H1 (cell line): ENCODE results near the gene IL17D. TPM values are rescaled to one million over a fixed set of nuclear protein-coding genes. Genes with fewer than 3 reads are reported as not detected.

Experiments used
- CTCF ChIA-PET: fragments of 300-600 bp; sonication (Branson Sonifier 250); formaldehyde crosslinking; loops from one replicate; lab custom pipeline; 2021; ENCODE audit not compliant: partially characterized antibody; lab: Charles Lee
- POLR2A ChIA-PET: fragments of 300-600 bp; sonication (Branson Sonifier 250); formaldehyde crosslinking; loops from one replicate; lab custom pipeline; 2021; ENCODE audit warnings: inconsistent platforms; ENCODE audit not compliant: partially characterized antibody; lab: Charles Lee
- DNase-seq, 2 experiments: peaks; one replicate each; pipeline versions ENCODE4 v3.0.0 to v3.0.0-alpha.2; 2010 to 2022; ENCODE audit warnings: low spot score in 2 of 2, low read depth in 1 of 2, mixed read lengths in 1 of 2
- FAIRE-seq: peaks from 2 replicates; lab custom pipeline; 2011; peaks lifted over from hg19 to GRCh38; lab: Jason Lieb, UNC
- H2AFZ ChIP-seq: 2 replicates; pipeline ENCODE4 v1.8.1; 2012; ENCODE audit warnings: low read length, inconsistent platforms
- H2AK5ac ChIP-seq: 2 replicates; pipeline ENCODE4 v1.6.1; 2013; ENCODE audit warnings: low read depth, low read length
- H2BK120ac ChIP-seq: replicated peaks from 2 replicates; pipeline ENCODE3; 2013; ENCODE audit warnings: low read depth, low read length, inconsistent platforms
- H2BK12ac ChIP-seq: 2 replicates; pipeline ENCODE4 v1.6.1; 2013; ENCODE audit warnings: low read depth, low read length
- H2BK15ac ChIP-seq: 2 replicates; pipeline ENCODE4 v1.6.1; 2013; ENCODE audit warnings: low read length
- H2BK20ac ChIP-seq: 2 replicates; pipeline ENCODE4 v1.6.1; 2013; ENCODE audit warnings: low read length
- H2BK5ac ChIP-seq: 2 replicates; pipeline ENCODE4 v1.6.1; 2013; ENCODE audit warnings: low read depth, low read length
- H3K14ac ChIP-seq: 2 replicates; pipeline ENCODE4 v1.6.1; 2013; ENCODE audit warnings: inconsistent platforms; ENCODE audit not compliant: insufficient read length
- H3K18ac ChIP-seq: 2 replicates; pipeline ENCODE4 v1.6.1; 2013; ENCODE audit warnings: low read length; ENCODE audit errors: extremely low read depth
- H3K23ac ChIP-seq: 2 replicates; pipeline ENCODE4 v1.6.1; 2013; ENCODE audit warnings: inconsistent platforms; ENCODE audit not compliant: insufficient read length
- H3K23me2 ChIP-seq: 2 replicates; pipeline ENCODE4 v1.6.1; 2013; ENCODE audit warnings: low read depth, low read length
- H3K27ac ChIP-seq: 2 replicates; pipeline ENCODE4 v1.6.1; 2011; ENCODE audit warnings: low read depth, low read length, inconsistent platforms
- H3K27me3 ChIP-seq, 4 experiments: replicated peaks in 1 of 4; 1 replicate in 1 of 4; 2 replicates in 3 of 4; pipeline versions ENCODE4 v1.6.1 to v1.8.1; 2011 to 2013; ENCODE audit warnings: low read length in 3 of 4, mild to moderate bottlenecking in 3 of 4, inconsistent platforms in 2 of 4, mixed read lengths in 2 of 4, moderate library complexity in 1 of 4; ENCODE audit not compliant: control insufficient read depth in 3 of 4, insufficient read depth in 3 of 4; ENCODE audit errors: extremely low read depth in 1 of 4
- H3K36me3 ChIP-seq, 4 experiments: 2 replicates each; pipeline versions ENCODE4 v1.6.1 to v1.8.1; 2011 to 2013; ENCODE audit warnings: mild to moderate bottlenecking in 4 of 4, low read length in 3 of 4, moderate library complexity in 2 of 4, control low read depth in 1 of 4, inconsistent platforms in 1 of 4; ENCODE audit not compliant: insufficient read depth in 4 of 4, control insufficient read depth in 2 of 4
- H3K4ac ChIP-seq: replicated peaks from 2 replicates; pipeline ENCODE3; 2013; ENCODE audit warnings: low read length, low read depth, mixed read lengths, inconsistent platforms; ENCODE audit not compliant: insufficient read length
- H3K4me1 ChIP-seq, 4 experiments: replicated peaks in 1 of 4; 1 replicate in 1 of 4; 2 replicates in 3 of 4; pipeline versions ENCODE4 v1.6.1 to v1.8.1; 2011 to 2013; ENCODE audit warnings: low read length in 3 of 4, inconsistent platforms in 2 of 4, mixed read lengths in 1 of 4; ENCODE audit not compliant: insufficient read depth in 4 of 4, control insufficient read depth in 3 of 4
- H3K4me2 ChIP-seq, 2 experiments: 2 replicates each; pipeline versions ENCODE4 v1.6.1 to v1.8.1; 2011 to 2013; ENCODE audit warnings: low read depth in 2 of 2, low read length in 2 of 2, control low read depth in 1 of 2, inconsistent platforms in 1 of 2, mild to moderate bottlenecking in 1 of 2; ENCODE audit not compliant: insufficient read depth in 1 of 2
- H3K4me3 ChIP-seq, 4 experiments: fragments of 200-600, 300-600 bp in 1 of 4; sonication (generic), shearing (Covaris generic), sonication (Bioruptor Twin) in 1 of 4; 2 replicates each; pipeline versions ENCODE4 v1.5.1 to v1.8.1; 2011 to 2016; ENCODE audit warnings: low read length in 4 of 4, low read depth in 3 of 4, control low read depth in 2 of 4, inconsistent platforms in 2 of 4, mild to moderate bottlenecking in 2 of 4, mixed read lengths in 1 of 4, moderate library complexity in 1 of 4; ENCODE audit not compliant: insufficient read depth in 2 of 4; ENCODE audit errors: extremely low read depth in 1 of 4
- H3K56ac ChIP-seq: replicated peaks from 2 replicates; pipeline ENCODE3; 2013; ENCODE audit warnings: low read depth, mild to moderate bottlenecking, mixed read lengths, low read length, inconsistent platforms; ENCODE audit not compliant: insufficient read length
- H3K79me1 ChIP-seq: 2 replicates; pipeline ENCODE4 v1.6.1; 2013; ENCODE audit warnings: low read depth, low read length, control low read depth
- H3K79me2 ChIP-seq, 2 experiments: 2 replicates each; pipeline versions ENCODE4 v1.6.1 to v1.8.1; 2012 to 2013; ENCODE audit warnings: low read length in 2 of 2, mild to moderate bottlenecking in 2 of 2, inconsistent platforms in 1 of 2; ENCODE audit not compliant: insufficient read depth in 2 of 2, control insufficient read depth in 1 of 2
- H3K9ac ChIP-seq, 4 experiments: replicated peaks in 1 of 4; 1 replicate in 1 of 4; 2 replicates in 3 of 4; pipeline versions ENCODE4 v1.6.1 to v1.8.1; 2011 to 2013; ENCODE audit warnings: low read depth in 3 of 4, low read length in 3 of 4, control low read depth in 2 of 4, mild to moderate bottlenecking in 2 of 4, moderate library complexity in 2 of 4, inconsistent platforms in 1 of 4; ENCODE audit errors: extremely low read depth in 1 of 4
- H3K9me3 ChIP-seq, 2 experiments: 2 replicates each; pipeline versions ENCODE4 v1.6.1 to v1.8.1; 2012 to 2013; ENCODE audit warnings: mild to moderate bottlenecking in 2 of 2, moderate library complexity in 2 of 2, control low read depth in 1 of 2, inconsistent platforms in 1 of 2, low read depth in 1 of 2, low read length in 1 of 2, mixed read lengths in 1 of 2; ENCODE audit not compliant: insufficient read depth in 2 of 2
- H4K20me1 ChIP-seq, 2 experiments: replicated peaks in 1 of 2; 2 replicates each; pipeline versions ENCODE3 to v1.8.1; 2011 to 2013; ENCODE audit warnings: inconsistent platforms in 2 of 2, low read length in 2 of 2, mild to moderate bottlenecking in 1 of 2; ENCODE audit not compliant: insufficient read depth in 2 of 2, control insufficient read depth in 1 of 2
- H4K5ac ChIP-seq: 2 replicates; pipeline ENCODE4 v1.6.1; 2013; ENCODE audit warnings: low read length, low read depth, mixed read lengths, inconsistent platforms; ENCODE audit not compliant: insufficient read length
- H4K8ac ChIP-seq: 2 replicates; pipeline ENCODE4 v1.8.0; 2013; ENCODE audit warnings: mild to moderate bottlenecking, moderate library complexity, low read length, inconsistent platforms; ENCODE audit not compliant: insufficient read depth; ENCODE audit errors: extremely low read depth
- H4K91ac ChIP-seq: replicated peaks from 2 replicates; pipeline ENCODE3; 2013; ENCODE audit warnings: low read length, mixed read lengths, inconsistent platforms; ENCODE audit not compliant: insufficient read length
- CBX5 ChIP-seq: fragments of 300-800, 300-1000 bp; sonication (generic); IDR thresholded peaks from 2 replicates; pipeline ENCODE4 v1.7.1; 2016; ENCODE audit warnings: antibody characterized with exemption, low read length, low read depth
- HDAC2 ChIP-seq, 2 experiments: fragments of 300-600 bp in 1 of 2; sonication (generic) in 1 of 2; IDR thresholded peaks; 2 replicates each; pipeline ENCODE4 v1.6.1; 2011 to 2012; ENCODE audit warnings: low read depth in 2 of 2, low read length in 2 of 2, mild to moderate bottlenecking in 2 of 2, moderate library complexity in 2 of 2, borderline replicate concordance in 1 of 2, inconsistent platforms in 1 of 2
- KDM4A ChIP-seq: IDR thresholded peaks from one replicate; pipeline ENCODE4 v1.7.1; 2012; ENCODE audit warnings: low read depth, mild to moderate bottlenecking, moderate library complexity, low read length, inconsistent platforms; ENCODE audit not compliant: severe bottlenecking
- KDM5A ChIP-seq: fragments of 200-600 bp; IDR thresholded peaks from 2 replicates; pipeline ENCODE4 v1.7.1; 2012; ENCODE audit warnings: mild to moderate bottlenecking, low read length, inconsistent platforms, mixed read lengths
- TBP ChIP-seq: IDR thresholded peaks from 2 replicates; pipeline ENCODE4 v1.6.1; 2011; ENCODE audit warnings: low read depth, low read length, improper control_type of control experiment
- WGBS, 2 experiments: shearing (Covaris generic) in 1 of 2; methylation state at CpG; one replicate each; pipeline versions ENCODE4 v1.1.6 to v1.1.7; 2013 to 2015; ENCODE audit warnings: low lambda C conversion rate in 2 of 2, mixed read lengths in 2 of 2, inconsistent platforms in 1 of 2, low coverage in 1 of 2, missing lambda C conversion rate in 1 of 2; ENCODE audit not compliant: insufficient replicate concordance in 2 of 2, insufficient coverage in 1 of 2, insufficient read length in 1 of 2; ENCODE audit errors: extremely low coverage in 1 of 2, missing lambda C conversion rate in 1 of 2; 5-methylcytosine and 5-hydroxymethylcytosine counted together
- polyA plus RNA-seq, 7 experiments: library from polyadenylated mRNA; depleted of rRNA in 3 of 7; stranded (reverse) in 5 of 7; unstranded in 2 of 7; fragments of >200 nt in 5 of 7; fragments of 200-250 nt in 2 of 7; gene quantifications; 1 replicate in 5 of 7; 2 replicates in 1 of 7; 4 replicates in 1 of 7; pipeline versions ENCODE4 v1.2.1 to v1.2.3, GENCODE V29; 2011 to 2013; ENCODE audit warnings: missing spikeins in 2 of 7, mixed read lengths in 2 of 7
- total RNA-seq: library from RNA; stranded (reverse); fragmentation: NEBNext Ultra II Directional; extraction: Animal tissue kit (Norgen Biotek cat#: 25700); gene quantifications from 2 replicates; pipeline ENCODE4 v1.2.1, GENCODE V29; 2021
- TF ChIP-seq, protein P1 (sequence below): IDR thresholded peaks from 2 replicates; pipeline ENCODE4 v1.6.1; 2012; ENCODE audit warnings: inconsistent platforms

The IL17D gene
- total and polyA plus RNA-seq, 2 of the 8 experiments (the other 6 are each of a cell fraction or from before 2014, with no cell fraction given): 0.56 to 0.59 TPM

DNA sequence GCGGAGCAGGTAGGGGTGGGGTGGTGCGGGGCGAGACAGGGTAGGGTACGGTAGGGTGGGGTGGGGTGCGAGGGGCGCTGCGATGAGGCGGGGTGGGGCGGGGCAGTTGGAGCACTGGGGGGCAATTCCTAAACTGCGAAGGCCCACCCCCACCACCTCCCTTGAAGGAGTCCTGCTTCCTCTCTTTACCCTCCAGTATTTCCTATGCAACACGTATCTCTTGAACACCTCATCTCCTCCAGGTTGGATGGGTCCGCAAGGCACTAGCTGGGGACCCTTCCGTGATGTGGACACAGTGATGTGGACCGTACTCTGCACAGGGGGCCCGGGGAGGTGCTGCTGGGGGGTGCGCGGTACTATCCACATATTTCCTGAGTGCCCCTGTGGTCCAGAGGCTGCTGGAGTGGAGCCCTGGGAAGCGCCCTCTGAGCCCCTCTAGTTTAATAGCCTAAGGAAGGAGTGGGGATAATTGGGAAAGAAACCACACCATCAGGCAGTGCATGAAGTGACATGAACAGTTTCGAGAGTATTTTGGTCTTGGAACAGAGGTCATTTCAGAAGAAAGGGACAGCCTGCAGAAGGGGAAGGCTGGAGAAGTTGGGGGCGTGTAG is 1.1 kb downstream of the IL17D start:
- H3K18ac ChIP-seq: no peak overlapping the region
- H4K20me1 ChIP-seq: no peaks in the 10 kb centered on the region
- H4K8ac ChIP-seq: no peak overlapping the region; the same call in 1 of the 2 replicates
- CTCF ChIA-PET: interaction anchor here (0.6 to 3.1 kb wide), 9 partner anchors 11 to 218 kb away, joined by 3 to 8 read pairs (median 3); no protein-coding TSS in a partner anchor
- H3K27ac ChIP-seq: no peak overlapping the region
- H2BK5ac ChIP-seq: no peak overlapping the region
- H3K23ac ChIP-seq: no peak overlapping the region
- H3K4ac ChIP-seq: no peak overlapping the region
- FAIRE-seq (no peak), DNase-seq (no peak)
- peaks cover 9% of the 10 kb centered on the region for H3K23me2 ChIP-seq
- H2BK15ac ChIP-seq: no peak overlapping the region
- H3K4me2 ChIP-seq: peak overlapping the region; percentile 32 to 67; a peak in 3 of 4 replicates
- H3K9me3 ChIP-seq: no peaks in the 10 kb centered on the region
- peaks cover 5 to 25% (median 20%) of the 10 kb centered on the region in 4 experiments for H3K27me3 ChIP-seq
- no peak overlapping the region for H2AFZ ChIP-seq
- H3K56ac ChIP-seq: no peak overlapping the region
- WGBS, 2 experiments: 58% methylated on average over 9 of the region's 20 CpGs; no CpG with 5 or more reads in 1 of the 2 experiments
- H2BK12ac ChIP-seq: no peak overlapping the region
- H2BK120ac ChIP-seq: no peak overlapping the region
- H3K36me3 ChIP-seq: no peaks in the 10 kb centered on the region
- POLR2A ChIA-PET: no interaction called here
- H3K79me1 ChIP-seq: no peaks in the 10 kb centered on the region
- peaks cover 0 to 6% (median under 1%) of the 10 kb centered on the region in 4 experiments; a peak in 5 of 7 replicates for H3K4me1 ChIP-seq
- no peak overlapping the region for H4K91ac ChIP-seq
- H3K14ac ChIP-seq: no peak overlapping the region
- TF ChIP-seq KDM5A (no peak), CBX5 (no peak), TBP (no peak), HDAC2 (IDR thresholded peaks at IDR 0.05; ENCODE audit: borderline replicate concordance in 1 of 2, low read depth in 2 of 2, low read length in 2 of 2) (no peak), KDM4A (no peak)
- TF ChIP-seq, protein P1, sequence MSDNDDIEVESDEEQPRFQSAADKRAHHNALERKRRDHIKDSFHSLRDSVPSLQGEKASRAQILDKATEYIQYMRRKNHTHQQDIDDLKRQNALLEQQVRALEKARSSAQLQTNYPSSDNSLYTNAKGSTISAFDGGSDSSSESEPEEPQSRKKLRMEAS: no peak
- no peak overlapping the region for H2BK20ac ChIP-seq
- H2AK5ac ChIP-seq: no peak overlapping the region
- H3K4me3 ChIP-seq: peak overlapping the region; percentile 30 to 55 (median 36)
- no peak overlapping the region for H3K9ac ChIP-seq
- H4K5ac ChIP-seq: no peak overlapping the region
- H3K79me2 ChIP-seq: no peaks in the 10 kb centered on the region
